SK-N-SH treated with all-trans-retinoic acid at 6 μM for 48 hours (cell line): Measurements from ENCODE around the gene SEMA5A.

Experiments used
- ATAC-seq: fragments of 200-7000 bp; cut with Tn5 transposase; 3 replicates; pipeline ENCODE4 v1.9.1; 2020; ENCODE audit warnings: mild to moderate bottlenecking, moderate library complexity
- ARNTL ChIP-seq: fragments of 450-650 bp; formaldehyde crosslinking; IDR thresholded peaks from 2 replicates; pipeline ENCODE4 v1.5.0; 2020; ENCODE audit warnings: low read depth, mild to moderate bottlenecking, moderate library complexity, borderline replicate concordance
- BACH2 ChIP-seq: fragments of 250-450 bp; sonication (Bioruptor Pico); IDR thresholded peaks from 2 replicates; pipeline ENCODE4 v1.9.0; 2021; ENCODE audit warnings: mild to moderate bottlenecking, borderline replicate concordance
- CSDC2 ChIP-seq: fragments of 250-450 bp; sonication (Bioruptor Pico); IDR thresholded peaks from 2 replicates; pipeline ENCODE4 v1.5.0; 2020; ENCODE audit warnings: mild to moderate bottlenecking, moderate library complexity
- ESRRG ChIP-seq: fragments of 250-450 bp; sonication (Bioruptor Pico); IDR thresholded peaks from 2 replicates; pipeline ENCODE4 v1.6.1; 2021; ENCODE audit warnings: mild to moderate bottlenecking
- GLIS3 ChIP-seq: fragments of 250-450 bp; sonication (Bioruptor Pico); IDR thresholded peaks from 2 replicates; pipeline ENCODE4 v1.5.0; 2020; ENCODE audit warnings: mild to moderate bottlenecking, moderate library complexity
- ISL1 ChIP-seq: fragments of 250-450 bp; sonication (Bioruptor Pico); IDR thresholded peaks from 2 replicates; pipeline ENCODE4 v2.1.2; 2022; ENCODE audit warnings: mild to moderate bottlenecking, moderate library complexity
- PPARA ChIP-seq: fragments of 250-450 bp; sonication (Bioruptor Pico); IDR thresholded peaks from 2 replicates; pipeline ENCODE4 v1.5.0; 2020; ENCODE audit warnings: mild to moderate bottlenecking, borderline replicate concordance
- SNAI2 ChIP-seq: fragments of 250-450 bp; sonication (Bioruptor Pico); IDR thresholded peaks from 2 replicates; pipeline ENCODE4 v1.5.0; 2020; ENCODE audit warnings: mild to moderate bottlenecking, moderate library complexity
- TOX ChIP-seq: fragments of 250-450 bp; sonication (Bioruptor Pico); IDR thresholded peaks from 2 replicates; pipeline ENCODE4 v1.8.0; 2021; ENCODE audit warnings: mild to moderate bottlenecking, moderate library complexity, borderline replicate concordance
- ZC3H10 ChIP-seq: fragments of 250-450 bp; sonication (Bioruptor Pico); IDR thresholded peaks from 2 replicates; pipeline ENCODE4 v1.5.1; 2021; ENCODE audit warnings: mild to moderate bottlenecking, moderate library complexity
- ZFP3 ChIP-seq: fragments of 250-450 bp; sonication (Bioruptor Pico); IDR thresholded peaks from 2 replicates; pipeline ENCODE4 v1.5.0; 2020; ENCODE audit warnings: mild to moderate bottlenecking, moderate library complexity
- ZNF565 ChIP-seq: fragments of 450-650 bp; formaldehyde crosslinking; conservative IDR thresholded peaks from 2 replicates; pipeline ENCODE4 v1.5.0; 2020; ENCODE audit warnings: low read depth, mild to moderate bottlenecking, moderate library complexity
- ZNF70 ChIP-seq: fragments of 450-650 bp; formaldehyde crosslinking; IDR thresholded peaks from 2 replicates; pipeline ENCODE4 v1.5.0; 2020; ENCODE audit warnings: mild to moderate bottlenecking, moderate library complexity
- TF ChIP-seq, protein P1 (sequence below): fragments of 250-450 bp; sonication (Bioruptor Pico); IDR thresholded peaks from 2 replicates; pipeline ENCODE4 v1.8.0; 2021; ENCODE audit warnings: low read depth, mild to moderate bottlenecking, moderate library complexity, borderline replicate concordance
- TF ChIP-seq, protein P2 (sequence below): fragments of 250-450 bp; sonication (Bioruptor Pico); IDR thresholded peaks from 2 replicates; pipeline ENCODE4 v1.5.1; 2021; ENCODE audit warnings: mild to moderate bottlenecking, moderate library complexity
- TF ChIP-seq, protein P3 (sequence below): fragments of 250-450 bp; sonication (Bioruptor Pico); IDR thresholded peaks from 2 replicates; pipeline ENCODE4 v1.5.1; 2020; ENCODE audit warnings: low read depth, mild to moderate bottlenecking, moderate library complexity
- TF ChIP-seq, protein P4 (sequence below): fragments of 250-450 bp; sonication (Bioruptor Pico); IDR thresholded peaks from 2 replicates; pipeline ENCODE4 v1.8.0; 2020; ENCODE audit warnings: mild to moderate bottlenecking, moderate library complexity, borderline replicate concordance

Gene SEMA5A

DNA sequence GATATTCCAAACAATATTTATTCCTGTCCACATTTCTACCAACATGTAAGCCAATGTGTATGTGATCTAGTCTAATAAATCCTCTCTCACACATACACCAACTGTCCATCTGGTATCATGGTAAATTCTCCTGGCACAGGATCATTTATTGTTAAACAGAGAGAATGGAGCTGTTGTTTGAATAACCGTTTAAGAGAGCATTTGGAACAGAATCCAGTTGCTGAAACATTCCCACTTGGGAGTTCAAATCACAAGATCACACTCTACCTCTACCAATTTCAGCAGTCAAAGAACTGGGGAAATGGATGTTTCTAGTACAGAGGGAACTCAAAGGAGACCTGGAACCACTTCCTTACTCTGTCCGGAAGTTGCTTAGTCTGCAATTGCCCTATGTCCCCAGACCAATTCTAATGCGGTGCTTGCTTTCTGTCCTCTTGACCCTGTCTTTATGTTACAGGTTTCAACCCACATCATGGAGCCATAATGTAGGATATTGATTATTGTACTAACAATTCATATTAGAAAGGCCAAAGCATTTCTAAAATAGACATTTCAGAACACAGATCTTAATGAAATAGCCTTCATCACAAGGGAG is 488.4 kb downstream of the SEMA5A start:
- TF ChIP-seq, protein P1, sequence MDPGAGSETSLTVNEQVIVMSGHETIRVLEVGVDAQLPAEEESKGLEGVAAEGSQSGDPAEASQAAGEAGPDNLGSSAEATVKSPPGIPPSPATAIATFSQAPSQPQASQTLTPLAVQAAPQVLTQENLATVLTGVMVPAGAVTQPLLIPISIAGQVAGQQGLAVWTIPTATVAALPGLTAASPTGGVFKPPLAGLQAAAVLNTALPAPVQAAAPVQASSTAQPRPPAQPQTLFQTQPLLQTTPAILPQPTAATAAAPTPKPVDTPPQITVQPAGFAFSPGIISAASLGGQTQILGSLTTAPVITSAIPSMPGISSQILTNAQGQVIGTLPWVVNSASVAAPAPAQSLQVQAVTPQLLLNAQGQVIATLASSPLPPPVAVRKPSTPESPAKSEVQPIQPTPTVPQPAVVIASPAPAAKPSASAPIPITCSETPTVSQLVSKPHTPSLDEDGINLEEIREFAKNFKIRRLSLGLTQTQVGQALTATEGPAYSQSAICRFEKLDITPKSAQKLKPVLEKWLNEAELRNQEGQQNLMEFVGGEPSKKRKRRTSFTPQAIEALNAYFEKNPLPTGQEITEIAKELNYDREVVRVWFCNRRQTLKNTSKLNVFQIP (CRISPR knock-in tag) = no peak
- ATAC-seq = no peak

DNA sequence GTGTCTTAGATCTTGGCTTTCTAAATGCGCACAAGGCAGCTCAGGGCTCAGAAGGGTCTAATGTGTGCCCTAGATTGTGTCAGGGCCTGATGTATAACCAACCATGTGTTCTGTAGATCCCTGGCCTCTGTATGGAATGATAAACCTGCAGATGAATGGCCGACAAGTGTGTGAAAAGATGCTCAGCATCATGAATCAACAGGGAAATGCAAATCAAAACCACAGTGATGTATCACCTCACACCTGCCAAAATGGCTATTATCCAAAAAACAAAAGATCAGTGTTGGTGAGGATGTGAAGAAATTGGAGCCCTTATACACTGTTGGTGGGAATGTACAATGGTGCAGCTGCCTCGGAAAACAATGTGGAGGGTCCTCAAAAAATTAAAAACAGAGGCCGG is 489.8 kb downstream of the SEMA5A start:
- ATAC-seq = no peak
- no peak for TF ChIP-seq SNAI2 (CRISPR knock-in tag)
- TF ChIP-seq CSDC2 (CRISPR knock-in tag) = no peak
- TF ChIP-seq, protein P2, sequence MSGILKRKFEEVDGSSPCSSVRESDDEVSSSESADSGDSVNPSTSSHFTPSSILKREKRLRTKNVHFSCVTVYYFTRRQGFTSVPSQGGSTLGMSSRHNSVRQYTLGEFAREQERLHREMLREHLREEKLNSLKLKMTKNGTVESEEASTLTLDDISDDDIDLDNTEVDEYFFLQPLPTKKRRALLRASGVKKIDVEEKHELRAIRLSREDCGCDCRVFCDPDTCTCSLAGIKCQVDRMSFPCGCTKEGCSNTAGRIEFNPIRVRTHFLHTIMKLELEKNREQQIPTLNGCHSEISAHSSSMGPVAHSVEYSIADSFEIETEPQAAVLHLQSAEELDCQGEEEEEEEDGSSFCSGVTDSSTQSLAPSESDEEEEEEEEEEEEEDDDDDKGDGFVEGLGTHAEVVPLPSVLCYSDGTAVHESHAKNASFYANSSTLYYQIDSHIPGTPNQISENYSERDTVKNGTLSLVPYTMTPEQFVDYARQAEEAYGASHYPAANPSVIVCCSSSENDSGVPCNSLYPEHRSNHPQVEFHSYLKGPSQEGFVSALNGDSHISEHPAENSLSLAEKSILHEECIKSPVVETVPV (CRISPR knock-in tag) = no peak
- no peak for TF ChIP-seq ISL1 (CRISPR knock-in tag)

DNA sequence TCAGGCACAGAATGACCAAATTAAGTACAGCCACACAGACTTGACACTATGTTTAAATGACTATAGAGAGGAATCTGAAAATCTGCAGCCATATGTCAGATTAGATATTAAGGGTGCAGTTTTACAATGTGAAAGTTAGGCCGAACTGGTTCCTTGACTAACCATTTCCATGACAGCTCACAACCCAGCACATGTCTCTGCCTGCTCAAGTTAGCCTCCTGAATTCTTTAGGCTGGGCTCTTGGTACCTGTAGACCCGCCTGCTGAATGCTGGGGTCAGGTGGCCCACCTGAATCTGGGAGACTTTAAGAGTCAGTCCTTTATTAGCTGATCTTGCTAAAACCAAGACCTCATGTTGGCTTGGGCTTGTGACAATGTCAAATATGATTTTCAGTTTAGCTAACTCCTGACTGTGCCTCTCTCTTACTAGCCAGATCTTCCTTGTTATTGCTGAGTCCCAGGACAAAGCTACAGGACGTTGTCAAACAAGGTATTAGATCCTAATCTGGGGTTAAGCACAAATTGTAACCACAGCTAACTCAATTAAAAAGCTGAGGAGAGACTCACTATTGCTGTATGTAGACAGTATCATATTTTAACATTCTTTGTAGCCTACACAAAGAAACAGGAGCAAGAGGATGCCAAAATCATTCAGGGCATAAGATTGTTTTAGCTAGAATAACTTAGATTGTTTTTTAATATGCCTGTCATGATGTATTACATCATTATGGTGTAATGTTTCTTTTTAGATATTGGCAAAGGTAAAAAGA is 490.9 kb downstream of the SEMA5A start:
- TF ChIP-seq, protein P3, sequence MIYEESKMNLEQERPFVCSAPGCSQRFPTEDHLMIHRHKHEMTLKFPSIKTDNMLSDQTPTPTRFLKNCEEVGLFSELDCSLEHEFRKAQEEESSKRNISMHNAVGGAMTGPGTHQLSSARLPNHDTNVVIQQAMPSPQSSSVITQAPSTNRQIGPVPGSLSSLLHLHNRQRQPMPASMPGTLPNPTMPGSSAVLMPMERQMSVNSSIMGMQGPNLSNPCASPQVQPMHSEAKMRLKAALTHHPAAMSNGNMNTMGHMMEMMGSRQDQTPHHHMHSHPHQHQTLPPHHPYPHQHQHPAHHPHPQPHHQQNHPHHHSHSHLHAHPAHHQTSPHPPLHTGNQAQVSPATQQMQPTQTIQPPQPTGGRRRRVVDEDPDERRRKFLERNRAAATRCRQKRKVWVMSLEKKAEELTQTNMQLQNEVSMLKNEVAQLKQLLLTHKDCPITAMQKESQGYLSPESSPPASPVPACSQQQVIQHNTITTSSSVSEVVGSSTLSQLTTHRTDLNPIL (CRISPR knock-in tag) = peak; percentile 34; the same call in 1 of the 2 replicates
- TF ChIP-seq ZNF70 (CRISPR knock-in tag) (peak; percentile 39; the same call in 1 of the 2 replicates), ZNF565 (no peak), BACH2 (no peak), ISL1 (CRISPR knock-in tag) (peak; percentile 89), ARNTL (CRISPR knock-in tag) (no peak), ESRRG (CRISPR knock-in tag) (no peak), TOX (no peak), ZC3H10 (no peak), ZFP3 (CRISPR knock-in tag) (0 out of 2 replicates have a peak, but pooled peaks have one; percentile 35), GLIS3 (CRISPR knock-in tag) (0 out of 2 replicates have a peak, but pooled peaks have one; percentile 35)
- TF ChIP-seq, protein P4, sequence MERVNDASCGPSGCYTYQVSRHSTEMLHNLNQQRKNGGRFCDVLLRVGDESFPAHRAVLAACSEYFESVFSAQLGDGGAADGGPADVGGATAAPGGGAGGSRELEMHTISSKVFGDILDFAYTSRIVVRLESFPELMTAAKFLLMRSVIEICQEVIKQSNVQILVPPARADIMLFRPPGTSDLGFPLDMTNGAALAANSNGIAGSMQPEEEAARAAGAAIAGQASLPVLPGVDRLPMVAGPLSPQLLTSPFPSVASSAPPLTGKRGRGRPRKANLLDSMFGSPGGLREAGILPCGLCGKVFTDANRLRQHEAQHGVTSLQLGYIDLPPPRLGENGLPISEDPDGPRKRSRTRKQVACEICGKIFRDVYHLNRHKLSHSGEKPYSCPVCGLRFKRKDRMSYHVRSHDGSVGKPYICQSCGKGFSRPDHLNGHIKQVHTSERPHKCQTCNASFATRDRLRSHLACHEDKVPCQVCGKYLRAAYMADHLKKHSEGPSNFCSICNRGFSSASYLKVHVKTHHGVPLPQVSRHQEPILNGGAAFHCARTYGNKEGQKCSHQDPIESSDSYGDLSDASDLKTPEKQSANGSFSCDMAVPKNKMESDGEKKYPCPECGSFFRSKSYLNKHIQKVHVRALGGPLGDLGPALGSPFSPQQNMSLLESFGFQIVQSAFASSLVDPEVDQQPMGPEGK (CRISPR knock-in tag) = no peak
- ATAC-seq = peak; percentile 43

DNA sequence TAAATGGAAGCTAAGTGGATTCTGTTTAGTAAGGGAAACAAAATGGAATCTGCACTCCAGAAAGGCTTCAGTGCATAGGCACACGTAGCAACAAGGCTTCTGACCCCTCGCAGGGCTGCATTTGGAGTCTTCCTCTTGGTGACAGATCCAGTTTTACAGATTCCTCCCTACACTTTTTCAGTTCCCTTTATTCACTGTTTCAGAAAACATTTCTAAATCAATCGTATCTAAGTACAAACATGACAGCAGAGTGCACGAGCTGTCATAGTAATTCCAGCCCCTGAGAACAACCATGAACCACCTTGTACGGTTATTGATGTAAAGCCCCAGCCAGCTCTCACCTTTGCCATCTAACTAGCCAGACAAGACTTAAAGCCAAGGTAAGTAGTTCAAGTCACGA is 491.6 kb downstream of the SEMA5A start:
- TF ChIP-seq, protein P4 (CRISPR knock-in tag) = no peak
- TF ChIP-seq PPARA (CRISPR knock-in tag) = no peak
- no peak for TF ChIP-seq ARNTL (CRISPR knock-in tag)
- TF ChIP-seq, protein P3 (CRISPR knock-in tag) = no peak
- ATAC-seq = no peak
